Measurements from ENCODE around the gene NFIB. TPM values are rescaled to one million over a fixed set of nuclear protein-coding genes. Genes with fewer than 3 reads are reported as not detected.

The NFIB gene
- total and polyA plus RNA-seq, 2 experiments from 2014 or later: 5.3 to 6.0 TPM

GRCh38 chr9:14188011-14188410 is 125.9 kb downstream of the NFIB start:
- in situ Hi-C loops (cut with MboI): no loop called here
- 74 to 80% methylated on average over 2 of the region's 2 CpGs for WGBS, 2 experiments (ENCODE audit: low coverage in 1 of 2, low lambda C conversion rate in 2 of 2, missing lambda C conversion rate in 2 of 2)
- no peaks in the 10 kb centered on the region for H3K9me2 ChIP-seq (ENCODE audit: insufficient read depth)
- no peaks in the 10 kb centered on the region for H3K79me2 ChIP-seq (ENCODE audit: insufficient read depth)
- DNase-seq: no peak
- no peak overlapping the region for H3K9ac ChIP-seq
- H3F3A ChIP-seq (ENCODE audit: insufficient read depth): no peaks in the 10 kb centered on the region; the same call in 1 of the 2 replicates
- H2AFZ ChIP-seq: no peak overlapping the region
- H3K27me3 ChIP-seq (replicated peaks; ENCODE audit: insufficient read depth): no peaks in the 10 kb centered on the region
- H3K4me2 ChIP-seq (ENCODE audit: unreplicated experiment): no peak overlapping the region
- no peaks in the 10 kb centered on the region for H3K4me1 ChIP-seq (ENCODE audit: insufficient read depth)
- no peak overlapping the region for H3K27ac ChIP-seq
- H3K9me3 ChIP-seq (ENCODE audit: low read depth): no peaks in the 10 kb centered on the region
- H4K20me1 ChIP-seq (ENCODE audit: insufficient read depth): no peaks in the 10 kb centered on the region
- H3K4me3 ChIP-seq: no peak overlapping the region
- TF ChIP-seq EZH2 (IDR thresholded peaks at IDR 0.05; ENCODE audit: insufficient read depth, poor library complexity, severe bottlenecking) (no peak), EZH2phosphoT487 (IDR thresholded peaks at IDR 0.05; ENCODE audit: insufficient read depth, low read depth) (no peak)
- H3K36me3 ChIP-seq (ENCODE audit: low read depth): no peaks in the 10 kb centered on the region

- no peak for DNase-seq
- 93 to 98% methylated on average over 1 of the region's 1 CpG for WGBS, 2 experiments (ENCODE audit: low coverage in 1 of 2, low lambda C conversion rate in 2 of 2, missing lambda C conversion rate in 2 of 2)
- H2AFZ ChIP-seq: no peak overlapping the region
- no peaks in the 10 kb centered on the region for H3K9me2 ChIP-seq (ENCODE audit: insufficient read depth)
- in situ Hi-C loops (cut with MboI): no loop called here
- TF ChIP-seq EZH2 (IDR thresholded peaks at IDR 0.05; ENCODE audit: insufficient read depth, poor library complexity, severe bottlenecking) (no peak), EZH2phosphoT487 (IDR thresholded peaks at IDR 0.05; ENCODE audit: insufficient read depth, low read depth) (no peak)
- H3F3A ChIP-seq (ENCODE audit: insufficient read depth): no peaks in the 10 kb centered on the region; the same call in 1 of the 2 replicates
- H3K36me3 ChIP-seq (ENCODE audit: low read depth): no peaks in the 10 kb centered on the region
- H3K4me3 ChIP-seq: no peak overlapping the region
- no peaks in the 10 kb centered on the region for H4K20me1 ChIP-seq (ENCODE audit: insufficient read depth)
- no peak overlapping the region for H3K27ac ChIP-seq
- 0 out of 2 replicates have a peak, but pooled peaks cover 7% of the 10 kb centered on the region for H3K4me1 ChIP-seq (ENCODE audit: insufficient read depth)
- no peak overlapping the region for H3K9ac ChIP-seq
- no peaks in the 10 kb centered on the region for H3K79me2 ChIP-seq (ENCODE audit: insufficient read depth)
- no peaks in the 10 kb centered on the region for H3K27me3 ChIP-seq (replicated peaks; ENCODE audit: insufficient read depth)
- H3K9me3 ChIP-seq (ENCODE audit: low read depth): no peaks in the 10 kb centered on the region
- H3K4me2 ChIP-seq (ENCODE audit: unreplicated experiment): no peak overlapping the region
Observed at GRCh38 chr9:14186096-14186495, 127.8 kb downstream of the NFIB start.

- no peak for DNase-seq
- H3K79me2 ChIP-seq (ENCODE audit: insufficient read depth): no peaks in the 10 kb centered on the region
- no peaks in the 10 kb centered on the region for H3K9me3 ChIP-seq (ENCODE audit: low read depth)
- H3K9ac ChIP-seq: no peak overlapping the region
- no peak overlapping the region for H3K27ac ChIP-seq
- 0 out of 2 replicates have a peak, but pooled peaks cover 14% of the 10 kb centered on the region for H3K4me1 ChIP-seq (ENCODE audit: insufficient read depth)
- H2AFZ ChIP-seq: no peak overlapping the region
- H4K20me1 ChIP-seq (ENCODE audit: insufficient read depth): no peaks in the 10 kb centered on the region
- no peaks in the 10 kb centered on the region for H3K27me3 ChIP-seq (replicated peaks; ENCODE audit: insufficient read depth)
- H3K36me3 ChIP-seq (ENCODE audit: low read depth): no peaks in the 10 kb centered on the region
- TF ChIP-seq EZH2 (IDR thresholded peaks at IDR 0.05; ENCODE audit: insufficient read depth, poor library complexity, severe bottlenecking): no peak
- TF ChIP-seq EZH2phosphoT487 (IDR thresholded peaks at IDR 0.05; ENCODE audit: insufficient read depth, low read depth): no peak
- no peaks in the 10 kb centered on the region for H3K9me2 ChIP-seq (ENCODE audit: insufficient read depth)
- in situ Hi-C loops (cut with MboI): no loop called here
- no peak overlapping the region for H3K4me3 ChIP-seq
- H3F3A ChIP-seq (ENCODE audit: insufficient read depth): no peaks in the 10 kb centered on the region; the same call in 1 of the 2 replicates
- no peak overlapping the region for H3K4me2 ChIP-seq (ENCODE audit: unreplicated experiment)
- 83 to 85% methylated on average over 2 of the region's 2 CpGs for WGBS, 2 experiments (ENCODE audit: low coverage in 1 of 2, low lambda C conversion rate in 2 of 2, missing lambda C conversion rate in 2 of 2)
Observed at GRCh38 chr9:14185016-14185415, 128.9 kb downstream of the NFIB start.

GRCh38 chr9:14183001-14183400 is 130.9 kb downstream of the NFIB start:
- 0 out of 2 replicates have a peak, but pooled peaks cover 14% of the 10 kb centered on the region for H3K4me1 ChIP-seq (ENCODE audit: insufficient read depth)
- no peak overlapping the region for H2AFZ ChIP-seq
- no peak overlapping the region for H3K4me2 ChIP-seq (ENCODE audit: unreplicated experiment)
- no peak overlapping the region for H3K27ac ChIP-seq
- TF ChIP-seq EZH2 (IDR thresholded peaks at IDR 0.05; ENCODE audit: insufficient read depth, poor library complexity, severe bottlenecking): no peak
- TF ChIP-seq EZH2phosphoT487 (IDR thresholded peaks at IDR 0.05; ENCODE audit: insufficient read depth, low read depth): no peak
- in situ Hi-C loops (cut with MboI): no loop called here
- H3K27me3 ChIP-seq (replicated peaks; ENCODE audit: insufficient read depth): no peaks in the 10 kb centered on the region
- WGBS, 2 experiments (ENCODE audit: low coverage in 1 of 2, low lambda C conversion rate in 2 of 2, missing lambda C conversion rate in 2 of 2): 94 to 100% methylated on average over 1 of the region's 1 CpG
- no peak for DNase-seq
- no peaks in the 10 kb centered on the region for H4K20me1 ChIP-seq (ENCODE audit: insufficient read depth)
- no peaks in the 10 kb centered on the region for H3K36me3 ChIP-seq (ENCODE audit: low read depth)
- H3K9me3 ChIP-seq (ENCODE audit: low read depth): no peaks in the 10 kb centered on the region
- no peaks in the 10 kb centered on the region for H3K9me2 ChIP-seq (ENCODE audit: insufficient read depth)
- no peak overlapping the region for H3K4me3 ChIP-seq
- H3F3A ChIP-seq (ENCODE audit: insufficient read depth): no peaks in the 10 kb centered on the region
- no peak overlapping the region for H3K9ac ChIP-seq
- H3K79me2 ChIP-seq (ENCODE audit: insufficient read depth): no peaks in the 10 kb centered on the region

All from GM23248 (cell line).